Fibroblast of villous mesenchyme (primary cell): ENCODE data around the gene PLA2R1. TPM values are rescaled to one million over a fixed set of nuclear protein-coding genes. Genes with fewer than 3 reads are reported as not detected.

ENCODE experiments used
- DNase-seq: peaks from one replicate; pipeline ENCODE4 v3.0.0-alpha.2; 2010; ENCODE audit warnings: low read depth
- H3K4me3 ChIP-seq: 2 replicates; pipeline ENCODE4 v1.5.1; 2011; ENCODE audit warnings: low read depth, mild to moderate bottlenecking, low read length
- total RNA-seq: library from RNA; depleted of rRNA; stranded (reverse); fragments of >200 nt; gene quantifications from 2 replicates; pipeline ENCODE4 v1.2.3, GENCODE V29; 2012
- TF ChIP-seq, protein P1 (sequence below): IDR thresholded peaks from 2 replicates; pipeline ENCODE4 v1.5.1; 2012; ENCODE audit warnings: low read depth, mild to moderate bottlenecking, low read length; ENCODE audit not compliant: insufficient read depth

The PLA2R1 gene
- total RNA-seq, 1 donor = 13.0 TPM

DNA sequence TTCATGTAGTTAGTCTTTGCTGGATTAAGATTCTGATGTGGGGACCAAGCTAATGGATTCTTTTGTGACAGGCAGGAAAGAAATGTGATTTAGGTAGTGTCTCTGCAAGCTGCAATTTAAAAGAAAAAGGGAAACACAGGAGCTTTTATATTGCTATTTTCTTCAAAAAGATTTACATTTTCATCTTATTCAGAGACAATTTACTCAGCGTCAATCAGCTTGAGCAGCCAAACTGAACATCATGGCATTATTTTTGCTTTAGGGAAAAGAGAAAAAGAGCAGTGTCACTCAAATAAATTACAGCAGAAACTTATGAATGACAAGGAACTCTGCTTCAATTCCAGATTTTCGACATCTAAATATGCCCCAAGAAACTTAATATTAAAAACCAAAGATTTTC lies 67.4 kb downstream of the PLA2R1 start:
- TF ChIP-seq, protein P1, sequence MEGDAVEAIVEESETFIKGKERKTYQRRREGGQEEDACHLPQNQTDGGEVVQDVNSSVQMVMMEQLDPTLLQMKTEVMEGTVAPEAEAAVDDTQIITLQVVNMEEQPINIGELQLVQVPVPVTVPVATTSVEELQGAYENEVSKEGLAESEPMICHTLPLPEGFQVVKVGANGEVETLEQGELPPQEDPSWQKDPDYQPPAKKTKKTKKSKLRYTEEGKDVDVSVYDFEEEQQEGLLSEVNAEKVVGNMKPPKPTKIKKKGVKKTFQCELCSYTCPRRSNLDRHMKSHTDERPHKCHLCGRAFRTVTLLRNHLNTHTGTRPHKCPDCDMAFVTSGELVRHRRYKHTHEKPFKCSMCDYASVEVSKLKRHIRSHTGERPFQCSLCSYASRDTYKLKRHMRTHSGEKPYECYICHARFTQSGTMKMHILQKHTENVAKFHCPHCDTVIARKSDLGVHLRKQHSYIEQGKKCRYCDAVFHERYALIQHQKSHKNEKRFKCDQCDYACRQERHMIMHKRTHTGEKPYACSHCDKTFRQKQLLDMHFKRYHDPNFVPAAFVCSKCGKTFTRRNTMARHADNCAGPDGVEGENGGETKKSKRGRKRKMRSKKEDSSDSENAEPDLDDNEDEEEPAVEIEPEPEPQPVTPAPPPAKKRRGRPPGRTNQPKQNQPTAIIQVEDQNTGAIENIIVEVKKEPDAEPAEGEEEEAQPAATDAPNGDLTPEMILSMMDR = no peak
- H3K4me3 ChIP-seq = no peak overlapping the region
- no peak for DNase-seq

DNA sequence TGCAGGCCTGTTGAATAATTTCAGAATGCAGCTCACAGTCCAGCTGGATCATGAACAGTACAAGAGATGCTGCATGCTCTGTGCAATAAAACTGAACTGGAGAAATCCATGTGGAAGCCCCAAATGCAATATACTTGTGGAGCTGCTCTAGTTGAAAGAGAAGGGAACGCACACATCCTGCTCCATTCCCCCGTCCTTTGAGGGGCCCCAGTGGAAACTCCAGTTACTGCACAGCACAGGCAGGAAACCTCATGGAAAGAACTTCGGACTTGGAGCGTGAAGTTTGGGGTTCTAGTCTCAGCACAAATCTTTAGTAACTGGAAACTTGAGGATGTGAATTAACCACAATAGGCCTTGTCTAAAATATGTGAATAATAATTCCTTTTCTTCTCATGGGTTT lies 73.2 kb downstream of the PLA2R1 start:
- DNase-seq = no peak
- no peak overlapping the region for H3K4me3 ChIP-seq
- TF ChIP-seq, protein P1 = no peak

DNA sequence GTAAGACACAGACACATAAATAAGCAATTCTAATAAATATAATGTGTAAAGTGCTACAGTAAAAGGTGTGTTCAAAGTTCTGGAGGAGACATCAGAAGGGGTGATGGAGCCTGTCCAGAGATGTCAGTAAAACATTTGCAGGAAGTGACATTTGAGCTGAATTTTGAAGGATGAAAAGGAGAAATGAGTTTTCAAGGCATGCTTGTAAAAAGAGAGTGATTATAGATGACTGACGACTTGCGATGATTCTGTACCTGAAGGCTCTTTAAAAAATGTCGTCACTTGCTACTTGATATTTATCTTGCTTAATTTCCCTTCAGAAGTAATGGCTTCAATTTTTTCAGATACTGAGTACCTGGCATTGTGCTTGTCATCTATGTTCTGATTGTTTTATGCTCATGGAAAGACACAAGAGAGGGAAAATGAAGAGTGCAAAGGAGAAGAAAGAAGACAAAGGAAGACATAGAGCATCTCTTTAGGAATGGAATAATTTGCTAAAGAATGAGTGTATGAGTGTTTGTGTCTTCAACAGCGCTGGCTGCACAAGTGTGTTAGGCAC lies 73.9 kb downstream of the PLA2R1 start:
- TF ChIP-seq, protein P1 = no peak
- DNase-seq = no peak

DNA sequence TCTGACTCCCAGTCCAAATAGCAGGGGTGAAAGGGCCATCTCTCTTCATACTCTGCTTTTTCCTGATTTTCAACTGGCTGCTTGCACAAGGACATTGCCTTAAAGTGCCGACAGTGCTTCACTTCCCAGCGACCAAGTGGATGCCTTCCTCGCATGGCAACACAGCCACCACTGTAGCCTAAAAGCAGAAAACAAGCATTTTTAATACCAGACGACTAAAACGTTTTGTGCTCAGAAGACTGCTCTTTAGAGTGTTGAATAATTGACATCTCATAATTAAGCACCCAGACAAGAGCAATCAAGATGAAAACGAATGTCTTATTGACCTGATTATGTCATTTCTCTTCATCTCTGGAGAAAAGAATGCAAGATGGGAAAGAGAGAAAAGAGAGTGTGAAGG lies 75.2 kb downstream of the PLA2R1 start:
- TF ChIP-seq, protein P1 = no peak
- no peak for DNase-seq
- no peak overlapping the region for H3K4me3 ChIP-seq

More for the DNA sequence above, 73.9 kb downstream of the PLA2R1 start:
- no peak overlapping the region for H3K4me3 ChIP-seq

DNA sequence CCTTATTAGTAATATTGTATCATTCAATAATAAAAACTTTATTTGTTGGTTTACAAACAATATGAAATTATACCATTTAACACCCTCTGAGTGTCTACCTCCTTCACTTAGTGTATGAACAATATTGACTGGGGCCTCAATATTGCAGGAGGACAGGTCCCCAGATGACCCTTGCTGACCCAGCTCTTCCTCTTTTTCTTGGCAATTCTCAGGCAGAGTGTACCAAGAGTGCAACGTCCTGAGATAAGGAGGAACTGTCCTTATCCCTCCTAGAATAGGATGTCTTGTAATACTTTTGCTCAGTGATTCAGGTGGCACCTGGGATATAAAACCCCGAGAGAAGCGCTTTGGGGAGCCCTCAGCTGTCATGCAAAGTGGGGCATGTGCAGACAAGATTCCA lies 76.8 kb downstream of the PLA2R1 start:
- DNase-seq = no peak
- TF ChIP-seq, protein P1 = no peak
- H3K4me3 ChIP-seq = no peak overlapping the region

DNA sequence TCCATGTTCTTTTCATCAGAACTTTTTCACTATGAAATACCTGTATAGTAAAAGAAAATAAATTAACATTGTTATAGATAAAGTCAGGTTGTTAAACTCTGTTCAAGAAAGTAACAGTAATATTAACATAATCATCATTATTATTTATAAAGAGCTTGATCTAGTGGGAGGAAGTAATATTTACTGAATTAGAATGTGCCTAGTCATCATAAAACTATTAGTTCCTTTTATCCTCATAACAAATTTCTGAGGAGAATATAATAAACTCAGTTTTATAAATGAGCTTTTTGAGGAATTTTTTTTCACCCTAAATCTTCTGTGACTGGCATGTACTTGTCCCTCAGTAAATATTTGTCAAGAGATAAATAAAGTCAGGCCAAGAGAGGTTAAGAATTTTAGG lies 78.4 kb downstream of the PLA2R1 start:
- TF ChIP-seq, protein P1 = no peak
- no peak overlapping the region for H3K4me3 ChIP-seq
- no peak for DNase-seq
